MG63 (cell line): ENCODE measurements around the gene MATN4. TPM values are rescaled to one million over a fixed set of nuclear protein-coding genes. Genes with fewer than 3 reads are reported as not detected.

Experiments used
- DNase-seq: peaks from one replicate; pipeline ENCODE4 v3.0.0-alpha.2; 2020
- H3K27me3 ChIP-seq: fragments of 250-450 bp; sonication (Bioruptor Pico); 2 replicates; pipeline ENCODE4 v1.5.1; 2020; ENCODE audit warnings: mild to moderate bottlenecking, moderate library complexity
- H3K36me3 ChIP-seq: fragments of 250-450 bp; sonication (Bioruptor Pico); 2 replicates; pipeline ENCODE4 v1.5.1; 2020; ENCODE audit warnings: mild to moderate bottlenecking, moderate library complexity
- H3K4me3 ChIP-seq: fragments of 250-450 bp; sonication (Bioruptor Pico); 2 replicates; pipeline ENCODE4 v1.5.1; 2020; ENCODE audit warnings: mild to moderate bottlenecking, moderate library complexity
- H3K9me3 ChIP-seq: fragments of 250-450 bp; sonication (Bioruptor Pico); 2 replicates; pipeline ENCODE4 v1.5.1; 2020; ENCODE audit warnings: mild to moderate bottlenecking, moderate library complexity
- total RNA-seq: library from RNA; depleted of rRNA; stranded (reverse); fragments of >200 nt; shearing (Covaris generic); gene quantifications from 2 replicates; pipeline ENCODE4 v1.2.3, GENCODE V29; 2014; ENCODE audit warnings: low replicate concordance

MATN4 gene
- total RNA-seq, 1 experiment from 2014 or later, result not detected

- H3K4me3 ChIP-seq, result no peak overlapping the region
- no peaks in the 10 kb centered on the region for H3K9me3 ChIP-seq
- DNase-seq, result no peak
- no peaks in the 10 kb centered on the region for H3K36me3 ChIP-seq
- H3K27me3 ChIP-seq, result no peaks in the 10 kb centered on the region
Measured at GRCh38 chr20:45288376-45288775, 19.7 kb downstream of the MATN4 start.

GRCh38 chr20:45283551-45284057, 24.5 kb downstream of the MATN4 start:
- Histone ChIP-seq H3K4me3 (no peak overlapping the region), H3K36me3 (no peaks in the 10 kb centered on the region), H3K27me3 (no peaks in the 10 kb centered on the region), H3K9me3 (no peaks in the 10 kb centered on the region)
- DNase-seq, result peak; percentile 48

GRCh38 chr20:45282700-45283550, 25.2 kb downstream of the MATN4 start:
- no peaks in the 10 kb centered on the region for H3K9me3 ChIP-seq
- no peak overlapping the region for H3K4me3 ChIP-seq
- DNase-seq, result peak; percentile 65
- H3K27me3 ChIP-seq, result no peaks in the 10 kb centered on the region
- H3K36me3 ChIP-seq, result no peaks in the 10 kb centered on the region

GRCh38 chr20:45279992-45280391, 28.1 kb downstream of the MATN4 start:
- Histone ChIP-seq H3K36me3 (no peaks in the 10 kb centered on the region), H3K4me3 (no peak overlapping the region), H3K9me3 (no peaks in the 10 kb centered on the region), H3K27me3 (0 out of 2 replicates have a peak, but pooled peaks cover 4% of the 10 kb centered on the region)
- no peak for DNase-seq

GRCh38 chr20:45275338-45275737, 32.8 kb downstream of the MATN4 start:
- H3K27me3 ChIP-seq, result 0 out of 2 replicates have a peak, but pooled peaks cover 4% of the 10 kb centered on the region
- DNase-seq, result no peak
- no peaks in the 10 kb centered on the region for H3K9me3 ChIP-seq
- no peak overlapping the region for H3K4me3 ChIP-seq
- no peaks in the 10 kb centered on the region for H3K36me3 ChIP-seq

GRCh38 chr20:45269754-45270270, 38.3 kb downstream of the MATN4 start:
- Histone ChIP-seq H3K9me3 (no peaks in the 10 kb centered on the region), H3K27me3 (no peaks in the 10 kb centered on the region)
- DNase-seq, result peak; percentile 19

GRCh38 chr20:45269056-45269455, 39.0 kb downstream of the MATN4 start:
- H3K4me3 ChIP-seq, result no peak overlapping the region
- H3K9me3 ChIP-seq, result no peaks in the 10 kb centered on the region
- H3K36me3 ChIP-seq, result no peaks in the 10 kb centered on the region
- no peaks in the 10 kb centered on the region for H3K27me3 ChIP-seq
- no peak for DNase-seq

More at GRCh38 chr20:45269754-45270270, 38.3 kb downstream of the MATN4 start:
- Histone ChIP-seq H3K4me3 (no peak overlapping the region), H3K36me3 (no peaks in the 10 kb centered on the region)

- no peaks in the 10 kb centered on the region for H3K27me3 ChIP-seq
- H3K36me3 ChIP-seq, result no peaks in the 10 kb centered on the region
- no peaks in the 10 kb centered on the region for H3K9me3 ChIP-seq
- DNase-seq, result peak; percentile 69
- H3K4me3 ChIP-seq, result no peak overlapping the region
Measured at GRCh38 chr20:45268531-45268930, 39.6 kb downstream of the MATN4 start.

GRCh38 chr20:45266977-45267376, 41.1 kb downstream of the MATN4 start:
- no peaks in the 10 kb centered on the region for H3K9me3 ChIP-seq
- DNase-seq, result no peak
- H3K27me3 ChIP-seq, result 0 out of 2 replicates have a peak, but pooled peaks cover under 1% of the 10 kb centered on the region
- H3K4me3 ChIP-seq, result no peak overlapping the region
- H3K36me3 ChIP-seq, result no peaks in the 10 kb centered on the region

GRCh38 chr20:45263556-45264266, 44.4 kb downstream of the MATN4 start:
- Histone ChIP-seq H3K9me3 (no peaks in the 10 kb centered on the region), H3K27me3 (0 out of 2 replicates have a peak, but pooled peaks cover 4% of the 10 kb centered on the region), H3K4me3 (no peak overlapping the region), H3K36me3 (no peaks in the 10 kb centered on the region)
- DNase-seq, result no peak

GRCh38 chr20:45258664-45259063, 49.4 kb downstream of the MATN4 start:
- H3K4me3 ChIP-seq, result no peak overlapping the region
- no peak for DNase-seq
- no peaks in the 10 kb centered on the region for H3K36me3 ChIP-seq

GRCh38 chr20:45258259-45258658, 49.8 kb downstream of the MATN4 start:
- H3K27me3 ChIP-seq, result 0 out of 2 replicates have a peak, but pooled peaks cover 4% of the 10 kb centered on the region
- H3K36me3 ChIP-seq, result no peaks in the 10 kb centered on the region
- no peak for DNase-seq
- H3K4me3 ChIP-seq, result no peak overlapping the region
- H3K9me3 ChIP-seq, result no peaks in the 10 kb centered on the region

More at GRCh38 chr20:45258664-45259063, 49.4 kb downstream of the MATN4 start:
- H3K27me3 ChIP-seq, result 0 out of 2 replicates have a peak, but pooled peaks cover 4% of the 10 kb centered on the region
- no peaks in the 10 kb centered on the region for H3K9me3 ChIP-seq

GRCh38 chr20:45257711-45258110, 50.4 kb downstream of the MATN4 start:
- Histone ChIP-seq H3K4me3 (no peak overlapping the region), H3K27me3 (0 out of 2 replicates have a peak, but pooled peaks cover 4% of the 10 kb centered on the region), H3K9me3 (no peaks in the 10 kb centered on the region), H3K36me3 (no peaks in the 10 kb centered on the region)
- DNase-seq, result no peak

GRCh38 chr20:45257161-45257560, 50.9 kb downstream of the MATN4 start:
- 0 out of 2 replicates have a peak, but pooled peaks cover 4% of the 10 kb centered on the region for H3K27me3 ChIP-seq

GRCh38 chr20:45254383-45255262, 53.5 kb downstream of the MATN4 start, which contains the start of gene SLPI:
TSS of gene SLPI (minus strand) at chr20:45254564. CDS start at chr20:45254543, 21 bp downstream.
- DNase-seq, result peak; percentile 81
- H3K9me3 ChIP-seq, result no peaks in the 10 kb centered on the region
- H3K36me3 ChIP-seq, result no peaks in the 10 kb centered on the region
- no peak within 1 kb of the TSS for H3K4me3 ChIP-seq
- H3K27me3 ChIP-seq, result no peaks in the 10 kb centered on the region

More at GRCh38 chr20:45257161-45257560, 50.9 kb downstream of the MATN4 start:
- Histone ChIP-seq H3K36me3 (no peaks in the 10 kb centered on the region), H3K4me3 (no peak overlapping the region), H3K9me3 (no peaks in the 10 kb centered on the region)
- DNase-seq, result no peak

- Histone ChIP-seq H3K27me3 (no peaks in the 10 kb centered on the region), H3K9me3 (no peaks in the 10 kb centered on the region), H3K36me3 (no peaks in the 10 kb centered on the region), H3K4me3 (no peak overlapping the region)
- no peak for DNase-seq
Measured at GRCh38 chr20:45253261-45253660, 54.8 kb downstream of the MATN4 start.
